Activated CD8-positive, alpha-beta memory T cell treated with anti-CD3 and anti-CD28 coated beads, Interleukin-2, amount 50 U/mL, for 1 hour (primary cell): Measurements from ENCODE around the gene IQCE.
"Not testable (repeated sequence)": the region's sequence is repeated elsewhere in the genome, so short reads cannot be mapped to it uniquely, and the experiment has no call there.

Experiments
- DNase-seq: peaks from one replicate; pipeline ENCODE4 v3.0.0-alpha.2; 2020; ENCODE audit errors: extremely low read depth

IQCE gene

GRCh38 chr7:2521952-2522591, 36.7 kb upstream of the IQCE start:
- DNase-seq = no peak

DNA sequence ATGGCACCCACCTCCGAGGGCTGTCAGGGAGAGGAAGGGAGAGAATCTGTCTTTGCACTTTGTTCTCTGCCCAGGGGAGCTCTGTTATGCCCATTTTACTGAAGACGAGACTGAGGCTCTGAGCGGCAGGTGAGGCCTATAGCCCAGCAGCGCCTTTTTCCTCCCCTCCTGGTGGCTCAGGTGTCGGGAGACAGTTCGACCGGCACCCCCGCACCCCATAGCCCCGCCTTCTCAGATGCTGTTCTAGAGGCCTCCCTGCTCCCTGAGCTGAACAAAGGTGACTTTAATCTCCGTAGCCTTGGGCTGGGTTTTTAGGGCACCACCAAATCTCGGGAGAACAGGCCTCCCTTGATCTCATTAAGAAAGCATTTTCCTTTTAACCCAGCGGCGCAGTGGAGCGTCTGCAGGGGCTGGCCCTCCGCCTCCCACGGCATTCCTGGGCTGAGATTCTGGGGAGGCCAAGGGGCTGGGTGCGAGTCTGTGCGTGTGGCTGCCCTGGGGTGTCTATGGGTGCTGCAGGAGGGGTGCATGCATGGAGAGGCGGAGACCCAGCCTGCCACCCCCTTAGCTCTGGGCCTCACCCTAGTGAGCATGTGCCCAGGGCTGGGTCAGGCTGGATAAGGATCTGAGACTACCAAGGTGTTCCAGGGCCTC, 35.9 kb upstream of the IQCE start:
- DNase-seq = no peak

- DNase-seq = no peak
Measured at GRCh38 chr7:2523461-2523936, 35.3 kb upstream of the IQCE start.

GRCh38 chr7:2523941-2524807, 34.6 kb upstream of the IQCE start:
- DNase-seq = no peak

DNA sequence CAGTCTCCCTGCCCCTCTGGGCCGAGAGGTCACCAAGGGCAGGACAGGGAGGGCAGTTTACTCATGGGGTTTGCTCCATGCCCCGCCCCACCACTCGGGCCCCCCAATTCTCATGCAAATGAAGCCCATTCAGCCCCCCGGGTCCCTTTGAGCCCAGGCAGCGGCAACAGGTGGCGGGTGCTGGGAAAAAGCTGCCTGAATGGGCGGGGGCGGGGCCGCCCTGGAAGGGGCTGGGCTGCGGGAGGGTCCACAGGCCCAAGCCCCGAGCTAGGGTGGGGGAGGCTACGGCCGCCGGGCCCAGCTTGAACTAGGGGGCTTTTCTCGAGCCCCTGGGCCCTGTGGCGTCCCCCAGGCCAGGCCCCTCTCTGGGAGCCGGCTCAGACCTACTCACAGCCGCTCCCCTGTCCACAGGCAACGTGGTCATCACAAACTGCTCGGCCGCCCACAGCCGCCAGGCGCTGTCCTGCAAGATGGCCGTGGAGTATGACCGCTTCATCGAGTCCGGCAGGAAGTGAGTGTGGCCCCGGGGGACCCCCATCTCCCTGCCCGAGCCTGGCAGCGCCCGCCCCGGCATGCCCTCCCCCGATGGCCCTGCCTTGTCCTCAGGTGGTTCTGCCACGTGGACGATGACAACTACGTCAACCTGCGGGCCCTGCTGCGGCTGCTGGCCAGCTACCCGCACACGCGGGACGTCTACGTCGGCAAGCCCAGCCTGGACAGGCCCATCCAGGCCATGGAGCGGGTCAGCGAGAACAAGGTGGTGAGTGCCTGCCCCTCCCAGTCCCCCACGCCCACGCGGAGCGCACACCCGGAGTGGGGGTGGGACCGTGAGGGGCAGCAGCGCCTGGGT, 33.7 kb upstream of the IQCE start:
- DNase-seq = no peak

DNA sequence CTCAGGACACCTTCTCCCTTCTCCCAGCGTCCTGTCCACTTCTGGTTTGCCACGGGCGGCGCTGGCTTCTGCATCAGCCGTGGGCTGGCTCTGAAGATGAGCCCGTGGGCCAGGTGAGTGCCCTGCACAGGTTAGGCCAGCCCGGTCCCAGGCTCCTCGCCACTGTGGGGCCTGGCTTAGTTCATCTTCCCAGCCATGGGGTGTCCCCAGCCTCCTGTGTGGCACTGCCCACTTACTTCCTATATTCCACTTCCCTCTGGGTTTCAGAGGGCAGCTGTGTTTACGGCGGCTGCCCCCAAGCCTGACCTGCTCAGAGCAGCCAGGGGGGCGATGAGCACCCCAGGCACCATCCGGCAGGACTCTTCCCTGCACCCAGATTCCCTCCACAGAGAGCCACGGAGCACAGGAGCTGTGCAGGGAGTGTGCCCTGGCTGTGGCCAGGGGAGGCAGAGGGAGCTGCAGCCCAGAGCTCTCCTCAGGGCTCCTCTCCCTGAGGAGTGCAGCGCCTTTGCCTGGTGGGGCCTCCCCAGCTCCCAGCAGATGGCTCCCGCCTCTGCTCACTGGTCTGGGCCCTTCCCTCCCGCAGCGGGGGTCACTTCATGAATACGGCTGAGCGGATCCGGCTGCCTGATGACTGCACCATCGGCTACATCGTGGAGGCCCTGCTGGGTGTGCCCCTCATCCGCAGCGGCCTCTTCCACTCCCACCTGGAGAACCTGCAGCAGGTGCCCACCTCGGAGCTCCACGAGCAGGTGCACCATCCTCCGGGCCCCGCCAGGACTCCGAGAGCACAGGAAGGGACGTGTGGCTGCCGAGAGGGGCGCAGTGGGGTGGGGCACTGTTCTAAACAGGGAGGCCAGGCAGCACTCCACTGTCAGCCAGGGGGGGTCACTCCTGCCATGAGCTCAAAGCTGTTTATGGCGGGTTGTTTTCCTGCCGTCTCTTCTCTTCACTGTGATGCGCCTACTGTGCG, 32.8 kb upstream of the IQCE start:
- no peak for DNase-seq

- no peak for DNase-seq
Measured at GRCh38 chr7:2526659-2527504, 31.9 kb upstream of the IQCE start.

GRCh38 chr7:2527505-2528467, 31.0 kb upstream of the IQCE start:
- no peak for DNase-seq

GRCh38 chr7:2528481-2529095, 30.2 kb upstream of the IQCE start:
- DNase-seq = no peak

DNA sequence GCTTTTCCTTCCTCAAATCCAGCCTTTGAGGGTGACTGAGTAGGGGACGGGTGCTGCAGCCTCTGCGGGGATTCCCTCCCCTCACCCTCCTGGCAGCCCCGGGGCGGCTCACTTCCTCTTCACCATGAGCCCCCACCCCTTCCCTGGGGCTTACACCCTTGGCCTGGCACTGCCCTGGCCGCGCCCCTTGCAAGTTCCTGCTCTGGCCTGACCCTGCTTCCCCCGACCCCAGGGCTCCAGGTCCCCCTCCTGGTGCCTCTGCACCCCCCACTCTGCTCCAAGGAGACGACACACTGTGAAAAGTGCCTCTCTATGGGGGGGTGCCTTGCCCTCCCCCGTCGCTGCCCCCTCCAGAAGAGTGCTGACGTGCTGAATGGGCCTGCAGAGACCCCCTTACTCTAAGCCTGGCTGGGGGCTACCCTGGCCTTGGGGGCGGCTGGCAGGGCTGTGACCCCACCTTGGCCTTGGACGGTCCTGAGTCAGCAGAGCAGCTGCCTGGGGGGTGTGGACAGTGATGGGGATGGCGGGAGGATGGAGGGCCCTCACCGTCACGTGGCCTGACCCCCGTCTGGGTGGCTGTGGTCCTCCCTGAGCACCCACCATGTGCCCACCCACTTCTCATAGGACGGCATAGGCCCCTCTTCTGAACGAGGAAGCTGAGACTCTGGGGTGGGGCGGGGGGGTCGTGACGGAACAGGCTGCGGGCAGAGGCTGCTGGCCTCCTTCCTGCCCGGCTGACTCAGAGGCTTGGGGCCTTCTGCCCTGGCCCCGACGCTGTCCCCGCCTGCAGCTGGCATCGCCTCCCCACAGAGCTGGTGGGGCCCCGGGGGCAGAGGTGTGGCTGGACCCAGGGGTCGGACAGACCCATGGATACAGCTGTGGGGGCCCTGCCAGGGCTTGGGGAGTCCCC, 29.4 kb upstream of the IQCE start:
- no peak for DNase-seq

- DNase-seq = no peak
Measured at GRCh38 chr7:2530071-2530987, 28.4 kb upstream of the IQCE start.

- not testable (repeated sequence) for DNase-seq
Measured at GRCh38 chr7:2530994-2531795, 27.6 kb upstream of the IQCE start.

DNA sequence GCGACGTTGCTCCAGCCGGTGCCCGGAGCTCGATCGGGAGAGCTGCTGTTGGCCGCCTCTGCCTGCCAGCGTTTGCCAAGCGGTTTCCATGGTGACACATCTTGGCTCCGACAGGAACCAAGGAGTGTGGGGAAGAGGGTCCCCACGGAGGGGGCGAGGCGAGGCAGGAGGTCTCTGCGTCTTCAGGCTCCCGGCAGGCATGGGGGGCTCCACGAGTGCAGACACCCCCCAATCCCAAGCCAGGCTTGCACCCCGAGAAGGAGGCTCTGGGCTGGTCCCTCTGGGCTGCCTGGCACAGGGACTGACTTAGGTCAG, 27.0 kb upstream of the IQCE start:
- not testable (repeated sequence) for DNase-seq

- DNase-seq = not testable (repeated sequence)
Measured at GRCh38 chr7:2532199-2532772, 26.5 kb upstream of the IQCE start.

DNA sequence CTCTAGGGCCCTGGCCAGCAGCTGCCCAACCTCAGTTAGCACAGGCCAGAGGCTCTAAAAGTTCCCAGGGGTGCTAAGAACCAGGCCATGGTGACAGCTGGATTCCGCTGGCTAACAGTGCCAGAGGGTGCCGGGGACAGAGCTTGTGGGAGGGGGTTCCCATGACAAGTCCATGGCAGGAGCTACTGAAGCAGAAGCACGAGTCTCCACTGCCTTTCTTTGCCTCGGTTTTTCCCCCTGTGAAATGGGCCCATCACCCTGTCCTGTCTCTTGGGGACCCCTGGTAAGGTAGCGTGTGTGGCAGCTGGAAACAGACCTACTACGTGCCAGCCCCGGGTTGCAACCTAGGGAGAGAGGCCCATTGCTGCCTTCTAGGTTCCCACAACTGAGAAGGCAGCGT, 26.0 kb upstream of the IQCE start:
- DNase-seq = not testable (repeated sequence)
